Measurements from ENCODE around the gene NMD3. TPM values are rescaled to one million over a fixed set of nuclear protein-coding genes. Genes with fewer than 3 reads are reported as not detected.

The NMD3 gene
- total RNA-seq, 1 experiment from 2014 or later = 55.6 TPM

- Histone ChIP-seq H3K9me3 (ENCODE audit: control insufficient read depth, low read depth, low read length) (no peaks in the 10 kb centered on the region), H3K4me1 (ENCODE audit: insufficient read depth, low read length) (peaks cover 2% of the 10 kb centered on the region; the same call in 1 of the 2 replicates), H4K91ac (ENCODE audit: insufficient read length, low read depth, low read length) (no peak overlapping the region), H4K20me1 (ENCODE audit: control insufficient read depth, insufficient read depth, insufficient read length) (no peaks in the 10 kb centered on the region), H3K23ac (ENCODE audit: insufficient read length, low read depth, low read length) (no peak overlapping the region), H3K4ac (ENCODE audit: low read depth, low read length) (no peak overlapping the region), H2BK15ac (ENCODE audit: low read depth, low read length) (no peak overlapping the region), H3K27me3 (ENCODE audit: insufficient read depth, low read length) (no peaks in the 10 kb centered on the region), H3K79me1 (ENCODE audit: insufficient read depth, low read depth, low read length, poor library complexity, severe bottlenecking) (no peaks in the 10 kb centered on the region), H3K23me2 (ENCODE audit: insufficient read length, low read depth, low read length, poor library complexity, severe bottlenecking) (no peaks in the 10 kb centered on the region), H2AK5ac (ENCODE audit: insufficient read length, low read length) (no peak overlapping the region), H3K14ac (ENCODE audit: insufficient read depth, low read length) (no peak overlapping the region), H3K18ac (ENCODE audit: insufficient read length, low read depth, low read length) (no peak overlapping the region), H3K9ac (ENCODE audit: extremely low read depth, insufficient read length, low read length) (no peak overlapping the region), H3K79me2 (ENCODE audit: insufficient read depth, low read length) (no peaks in the 10 kb centered on the region), H3K27ac (ENCODE audit: insufficient read length, low read depth, low read length) (no peak overlapping the region), H2AFZ (ENCODE audit: low read length) (no peak overlapping the region), H3K4me2 (ENCODE audit: insufficient read depth, insufficient read length, low read length) (no peak overlapping the region), H2BK12ac (ENCODE audit: insufficient read length, low read depth, low read length) (no peak overlapping the region), H2BK5ac (ENCODE audit: insufficient read length, low read length) (no peak overlapping the region), H4K5ac (ENCODE audit: insufficient read length, low read depth, low read length) (no peak overlapping the region), H2BK120ac (ENCODE audit: low read depth, low read length, poor library complexity, severe bottlenecking) (no peak overlapping the region), H2BK20ac (ENCODE audit: low read depth, low read length, poor library complexity, severe bottlenecking) (no peak overlapping the region), H3T11ph (ENCODE audit: low read length) (no peak overlapping the region), H4K8ac (replicated peaks; ENCODE audit: insufficient read length, low read depth, low read length) (no peak overlapping the region), H3K56ac (ENCODE audit: insufficient read length, low read depth, low read length) (no peak overlapping the region)
- no CpG with 5 or more reads among the region's 1 CpG for WGBS (ENCODE audit: extremely low coverage, insufficient read length, low lambda C conversion rate)
- H3K4me1 Mint-ChIP-seq = no peaks in the 10 kb centered on the region
- no peak overlapping the region for H3K4me3 Mint-ChIP-seq
- no peak for TF ChIP-seq CTCF (conservative IDR thresholded peaks at IDR 0.05)
- no peak overlapping the region for H3K27ac Mint-ChIP-seq
- H3K9me3 Mint-ChIP-seq = no peaks in the 10 kb centered on the region
- no peaks in the 10 kb centered on the region for H3K27me3 Mint-ChIP-seq (ENCODE audit: low read depth)
- DNase-seq = no peak
- H3K36me3 Mint-ChIP-seq (ENCODE audit: insufficient read depth in 1 of 3, low read depth in 3 of 3) = peaks cover 33 to 66% (median 56%) of the 10 kb centered on the region in 3 experiments
Observed at GRCh38 chr3:161253711-161254110, 32.6 kb downstream of the NMD3 start.
